K562 (cell line): ENCODE data around the gene TFB2M. TPM values are rescaled to one million over a fixed set of nuclear protein-coding genes. Genes with fewer than 3 reads are reported as not detected.

ENCODE experiments used
- ARID3B ChIP-seq: fragments of 250-450 bp; sonication (Bioruptor Pico); IDR thresholded peaks from 2 replicates; pipeline ENCODE4 v1.4.0; 2020; ENCODE audit warnings: borderline replicate concordance
- BRD4 ChIP-seq: fragments of 200-600 bp; sonication (generic); IDR thresholded peaks from 2 replicates; pipeline ENCODE4 v1.6.1; 2017; ENCODE audit warnings: inconsistent platforms
- CREM ChIP-seq: IDR thresholded peaks from 2 replicates; pipeline ENCODE4 v1.6.1; 2014; ENCODE audit warnings: antibody characterized with exemption, low read depth
- DIDO1 ChIP-seq: fragments of 450-650 bp; IDR thresholded peaks from 2 replicates; pipeline ENCODE4 v1.6.1; 2016; ENCODE audit warnings: low read depth, missing biosample characterization, missing genetic modification characterization
- ELF2 ChIP-seq: fragments of 250-450 bp; sonication (Bioruptor Pico); IDR thresholded peaks from 2 replicates; pipeline ENCODE4 v1.5.0; 2021; ENCODE audit warnings: mild to moderate bottlenecking
- EP300 ChIP-seq: IDR thresholded peaks from 2 replicates; pipeline ENCODE4 v1.6.1; 2012; ENCODE audit warnings: low read length, improper control_type of control experiment
- KLF10 ChIP-seq: fragments of 250-450 bp; sonication (Bioruptor Pico); IDR thresholded peaks from 2 replicates; pipeline ENCODE4 v1.6.1; 2021; ENCODE audit warnings: matching md5 sums
- L3MBTL2 ChIP-seq: fragments of 450-650 bp; IDR thresholded peaks from 2 replicates; pipeline ENCODE4 v1.6.1; 2016; ENCODE audit warnings: mild to moderate bottlenecking, moderate library complexity
- NONO ChIP-seq, 2 experiments: fragments of 200-400 bp in 1 of 2; fragments of 450-650 bp in 1 of 2; formaldehyde crosslinking in 1 of 2; IDR thresholded peaks; 2 replicates each; pipeline ENCODE4 v1.6.1; 2017; ENCODE audit warnings: low read depth in 2 of 2, mild to moderate bottlenecking in 2 of 2, moderate library complexity in 2 of 2, low read length in 1 of 2
- NR2C1 ChIP-seq, 2 experiments: fragments of 450-650 bp; IDR thresholded peaks; 2 replicates each; pipeline ENCODE4 v1.6.1; 2017; ENCODE audit warnings: mild to moderate bottlenecking in 2 of 2, antibody characterized with exemption in 1 of 2, inconsistent platforms in 1 of 2, missing compliant biosample characterization in 1 of 2, missing genetic modification characterization in 1 of 2
- SIX5 ChIP-seq, 2 experiments: IDR thresholded peaks; 2 replicates each; pipeline ENCODE4 v1.6.1; 2011; ENCODE audit warnings: low read length in 2 of 2, borderline replicate concordance in 1 of 2, low read depth in 1 of 2, mild to moderate bottlenecking in 1 of 2, moderate library complexity in 1 of 2; ENCODE audit not compliant: insufficient read depth in 1 of 2
- SMARCA5 ChIP-seq: fragments of 450-650 bp; IDR thresholded peaks from 2 replicates; pipeline ENCODE4 v1.6.1; 2016
- SRSF9 ChIP-seq: fragments of 200-400 bp; formaldehyde crosslinking; IDR thresholded peaks from 2 replicates; pipeline ENCODE4 v1.6.1; 2017; ENCODE audit warnings: low read depth, low read length, borderline replicate concordance
- ZKSCAN8 ChIP-seq: fragments of 200-800 bp; sonication (Bioruptor generic); IDR thresholded peaks from 2 replicates; pipeline ENCODE4 v1.6.1; 2016; ENCODE audit warnings: missing genetic modification characterization, missing compliant biosample characterization
- ZNF174 ChIP-seq: fragments of 250-450 bp; sonication (Bioruptor Pico); IDR thresholded peaks from 2 replicates; pipeline ENCODE4 v1.4.0; 2020; ENCODE audit warnings: mild to moderate bottlenecking
- ZNF239 ChIP-seq: fragments of 250-450 bp; sonication (Bioruptor Pico); IDR thresholded peaks from 2 replicates; pipeline ENCODE4 v1.4.0; 2020; ENCODE audit warnings: mild to moderate bottlenecking
- ZNF395 ChIP-seq: fragments of 200-800 bp; sonication (Bioruptor generic); IDR thresholded peaks from 2 replicates; pipeline ENCODE4 v1.6.1; 2017; ENCODE audit warnings: missing genetic modification characterization, missing compliant biosample characterization
- polyA plus RNA-seq, 8 experiments: library from polyadenylated mRNA; depleted of rRNA in 4 of 8; stranded (reverse) in 5 of 8; unstranded in 3 of 8; fragments of >200 nt; fragmentation: Nextera tagmentation in 2 of 8; fragmentation: Illumina TruSeq in 1 of 8; extraction: Ambion mirVana in 2 of 8; extraction: Trizol in 1 of 8; gene quantifications; 2 replicates each; pipeline versions ENCODE4 v1.2.1 to v1.2.3, GENCODE V29; 2011 to 2014; ENCODE audit warnings: inconsistent platforms in 1 of 8, missing spikeins in 1 of 8
- total RNA-seq, 7 experiments: library from RNA; depleted of rRNA in 6 of 7; stranded (reverse); fragments of >200 nt in 6 of 7; fragmentation: Illumina TruSeq in 2 of 7; extraction: Trizol in 2 of 7; gene quantifications; 2 replicates each; pipeline versions ENCODE4 v1.2.1 to v1.2.3, GENCODE V29; 2011 to 2021; ENCODE audit warnings: low replicate concordance in 1 of 7
- TF ChIP-seq, protein P1 (sequence below): fragments of 250-450 bp; sonication (Bioruptor Pico); IDR thresholded peaks from 2 replicates; pipeline ENCODE4 v1.8.0; 2021; ENCODE audit warnings: borderline replicate concordance, mild to moderate bottlenecking, moderate library complexity; ENCODE audit not compliant: poor library complexity, severe bottlenecking
- TF ChIP-seq, protein P2 (sequence below): fragments of 250-450 bp; sonication (Bioruptor Pico); IDR thresholded peaks from 2 replicates; pipeline ENCODE4 v1.8.0; 2021; ENCODE audit warnings: moderate library complexity, mild to moderate bottlenecking, inconsistent platforms
- TF ChIP-seq, protein P3 (sequence below): fragments of 450-650 bp; formaldehyde crosslinking; conservative IDR thresholded peaks from 2 replicates; pipeline ENCODE4 v1.4.0; 2022; ENCODE audit warnings: mild to moderate bottlenecking, missing genetic modification characterization

Gene TFB2M
- total and polyA plus RNA-seq, 9 of the 15 experiments (the other 6 are each of a cell fraction or from before 2014, with no cell fraction given), result 55.1 to 162 (median 70.6) TPM

DNA sequence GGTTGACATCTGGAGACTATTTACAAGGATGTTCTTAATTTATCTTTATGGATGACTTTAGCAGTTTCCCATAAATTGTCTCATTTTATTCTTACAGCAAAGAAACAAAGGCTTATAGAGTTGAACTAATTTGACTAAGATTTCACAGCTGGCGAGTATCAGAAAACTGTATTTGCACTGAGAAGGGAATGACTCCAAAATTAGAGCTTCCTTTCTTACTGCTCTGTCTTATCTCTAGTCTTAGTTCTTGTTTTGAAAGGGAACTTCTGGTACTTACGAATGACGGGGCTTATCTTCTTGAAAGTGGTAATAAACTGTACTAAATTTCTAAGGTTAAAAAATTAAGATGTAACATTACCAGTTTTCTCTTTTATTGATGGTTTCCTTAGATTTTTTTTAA is 13.8 kb upstream of the TFB2M start (continued):
- TF ChIP-seq ARID3B (CRISPR knock-in tag) (no peak), DIDO1 (tag) (no peak), ZNF395 (CRISPR knock-in tag) (peak; percentile 36; the same call in 1 of the 2 replicates), ZNF174 (CRISPR knock-in tag) (no peak), CREM (0 out of 2 replicates have a peak, but pooled peaks have one; percentile 23), EP300 (peak; percentile 71; the same call in 1 of the 2 replicates), NONO (IDR thresholded peaks at IDR 0.05; ENCODE audit: low read depth in 2 of 2, low read length in 1 of 2) (no peak), ELF2 (CRISPR knock-in tag) (no peak), L3MBTL2 (no peak), ZNF239 (CRISPR knock-in tag) (no peak), SIX5 (IDR thresholded peaks at IDR 0.05; ENCODE audit: borderline replicate concordance in 1 of 2, insufficient read depth in 1 of 2, low read depth in 1 of 2, low read length in 2 of 2) (no peak), SMARCA5 (no peak), BRD4 (peak; percentile 28; the same call in 1 of the 2 replicates), NR2C1 (IDR thresholded peaks at IDR 0.05) (no peak), NR2C1 (tag; IDR thresholded peaks at IDR 0.05) (no peak), KLF10 (CRISPR knock-in tag) (no peak), SRSF9 (no peak), ZKSCAN8 (CRISPR knock-in tag) (no peak)
- TF ChIP-seq, protein P1, sequence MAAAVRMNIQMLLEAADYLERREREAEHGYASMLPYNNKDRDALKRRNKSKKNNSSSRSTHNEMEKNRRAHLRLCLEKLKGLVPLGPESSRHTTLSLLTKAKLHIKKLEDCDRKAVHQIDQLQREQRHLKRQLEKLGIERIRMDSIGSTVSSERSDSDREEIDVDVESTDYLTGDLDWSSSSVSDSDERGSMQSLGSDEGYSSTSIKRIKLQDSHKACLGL, result no peak
- TF ChIP-seq, protein P2, sequence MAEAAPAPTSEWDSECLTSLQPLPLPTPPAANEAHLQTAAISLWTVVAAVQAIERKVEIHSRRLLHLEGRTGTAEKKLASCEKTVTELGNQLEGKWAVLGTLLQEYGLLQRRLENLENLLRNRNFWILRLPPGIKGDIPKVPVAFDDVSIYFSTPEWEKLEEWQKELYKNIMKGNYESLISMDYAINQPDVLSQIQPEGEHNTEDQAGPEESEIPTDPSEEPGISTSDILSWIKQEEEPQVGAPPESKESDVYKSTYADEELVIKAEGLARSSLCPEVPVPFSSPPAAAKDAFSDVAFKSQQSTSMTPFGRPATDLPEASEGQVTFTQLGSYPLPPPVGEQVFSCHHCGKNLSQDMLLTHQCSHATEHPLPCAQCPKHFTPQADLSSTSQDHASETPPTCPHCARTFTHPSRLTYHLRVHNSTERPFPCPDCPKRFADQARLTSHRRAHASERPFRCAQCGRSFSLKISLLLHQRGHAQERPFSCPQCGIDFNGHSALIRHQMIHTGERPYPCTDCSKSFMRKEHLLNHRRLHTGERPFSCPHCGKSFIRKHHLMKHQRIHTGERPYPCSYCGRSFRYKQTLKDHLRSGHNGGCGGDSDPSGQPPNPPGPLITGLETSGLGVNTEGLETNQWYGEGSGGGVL (CRISPR knock-in tag), result no peak
- TF ChIP-seq, protein P3, sequence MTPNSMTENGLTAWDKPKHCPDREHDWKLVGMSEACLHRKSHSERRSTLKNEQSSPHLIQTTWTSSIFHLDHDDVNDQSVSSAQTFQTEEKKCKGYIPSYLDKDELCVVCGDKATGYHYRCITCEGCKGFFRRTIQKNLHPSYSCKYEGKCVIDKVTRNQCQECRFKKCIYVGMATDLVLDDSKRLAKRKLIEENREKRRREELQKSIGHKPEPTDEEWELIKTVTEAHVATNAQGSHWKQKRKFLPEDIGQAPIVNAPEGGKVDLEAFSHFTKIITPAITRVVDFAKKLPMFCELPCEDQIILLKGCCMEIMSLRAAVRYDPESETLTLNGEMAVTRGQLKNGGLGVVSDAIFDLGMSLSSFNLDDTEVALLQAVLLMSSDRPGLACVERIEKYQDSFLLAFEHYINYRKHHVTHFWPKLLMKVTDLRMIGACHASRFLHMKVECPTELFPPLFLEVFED (CRISPR knock-in tag), result no peak
